GM21390 (cell line): ENCODE data around the gene MPZL1.

Experiments
- ATAC-seq: cut with Tn5 transposase; IDR thresholded peaks from one replicate; pipeline ENCODE4 v1.9.1; 2021; ENCODE audit not compliant: unreplicated experiment

MPZL1 gene

DNA sequence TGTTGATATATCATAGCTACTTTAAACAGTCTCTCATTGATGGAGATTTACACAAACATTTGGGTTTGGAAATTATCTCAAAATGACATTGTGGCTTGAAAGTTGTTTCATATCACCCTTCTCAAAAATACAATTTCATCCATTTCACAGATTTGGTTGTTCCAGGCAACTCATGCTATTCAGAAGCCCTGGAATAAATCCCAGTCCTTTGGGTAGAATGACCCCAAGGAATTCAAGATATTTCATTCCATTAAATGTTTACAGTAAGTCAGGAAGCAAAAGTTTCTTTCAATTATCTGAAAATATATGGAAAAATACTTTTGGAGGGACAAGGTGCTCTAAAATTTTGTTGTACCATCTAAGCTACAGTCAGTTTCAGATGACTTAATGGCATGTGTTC, 27.1 kb downstream of the MPZL1 start:
- ATAC-seq = no peak

DNA sequence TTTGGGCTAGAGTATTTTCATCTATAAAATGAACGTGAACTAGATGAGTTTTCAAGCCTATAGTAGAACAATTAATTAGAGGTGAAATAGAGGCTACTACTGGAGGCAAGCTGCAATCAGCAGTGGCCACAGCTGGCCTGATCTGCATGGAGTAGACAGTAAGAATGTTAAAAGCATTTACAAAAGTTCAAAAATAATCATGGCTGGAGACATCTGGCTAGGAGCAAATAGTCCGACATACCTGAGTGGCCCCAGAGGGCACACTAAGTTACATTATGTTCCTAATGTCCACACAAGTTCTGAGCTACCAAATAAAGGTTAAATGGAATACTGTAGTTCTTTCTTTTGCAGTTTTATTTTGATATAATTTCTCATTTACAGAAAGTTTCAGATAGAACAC, 28.0 kb downstream of the MPZL1 start:
- no peak for ATAC-seq

DNA sequence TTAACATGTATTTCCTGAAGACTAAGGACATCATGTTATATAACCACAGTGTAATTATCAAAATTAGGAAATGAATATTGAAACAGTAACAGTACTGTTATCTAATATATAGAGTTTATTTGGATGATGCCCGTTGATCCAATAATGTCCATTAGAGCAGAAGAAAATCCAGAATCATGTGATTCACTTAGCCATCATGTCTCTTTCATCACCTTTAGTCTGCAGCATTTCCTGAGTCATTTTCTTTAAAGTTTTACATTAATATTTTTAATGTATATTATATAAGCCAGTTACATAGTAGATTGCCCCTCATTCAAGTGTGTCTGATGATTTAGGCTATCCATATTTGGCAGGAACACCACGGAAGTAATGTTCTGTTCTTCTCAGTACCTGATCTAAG, 28.9 kb downstream of the MPZL1 start:
- no peak for ATAC-seq

DNA sequence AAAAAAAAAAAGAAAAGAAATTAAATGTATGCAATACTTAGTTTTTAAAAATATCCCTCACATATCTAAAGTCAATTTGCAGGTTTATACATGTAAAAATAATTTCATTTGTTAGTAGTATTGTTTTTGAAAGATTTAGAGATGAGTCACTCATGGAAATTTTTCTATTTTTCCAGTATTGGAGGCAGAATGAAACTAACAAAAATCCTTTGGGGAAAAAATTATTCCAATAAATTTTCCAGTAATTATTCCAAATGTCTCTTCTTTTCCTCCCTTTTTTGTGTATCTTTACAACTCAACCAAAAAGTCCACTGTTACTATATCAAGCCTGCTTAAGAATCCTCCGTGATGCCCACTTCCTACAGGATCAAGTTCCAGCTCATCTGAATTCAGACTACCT, 29.9 kb downstream of the MPZL1 start:
- no peak for ATAC-seq

DNA sequence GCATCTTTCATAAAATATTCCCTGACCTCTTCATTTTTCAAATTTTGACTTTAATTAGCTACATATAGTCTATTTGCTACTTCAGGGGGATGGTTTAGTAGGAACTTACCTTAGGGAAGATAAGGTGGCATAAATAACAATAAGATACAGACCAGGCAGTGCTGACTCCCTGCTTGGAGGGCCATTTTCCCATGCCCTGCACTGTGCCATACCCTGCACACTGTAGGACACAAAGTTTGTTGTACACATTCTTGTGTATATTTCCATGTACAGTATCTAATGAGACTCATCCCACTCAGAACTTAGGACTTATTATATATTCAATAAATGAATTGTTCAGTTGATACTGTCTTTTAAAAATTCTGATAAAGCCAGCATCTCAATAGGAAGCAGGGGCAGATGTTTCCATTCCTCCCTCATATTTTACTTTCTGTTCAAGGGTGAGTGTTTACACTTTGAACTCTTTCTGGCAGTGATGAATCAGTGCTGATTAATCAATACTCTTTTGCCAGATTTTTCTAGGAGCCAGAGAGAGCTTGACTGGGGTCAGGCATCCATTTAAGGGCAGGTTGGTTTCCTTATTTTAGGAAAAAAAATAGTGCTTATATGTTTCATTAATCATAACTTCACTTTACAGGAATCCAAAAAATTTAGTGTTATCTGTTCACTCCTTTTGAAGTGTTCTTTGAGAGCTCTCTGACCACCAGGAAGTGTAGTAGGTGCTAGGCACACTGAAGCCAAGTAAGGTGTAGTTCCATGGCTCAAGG, 30.6 kb downstream of the MPZL1 start:
- ATAC-seq = peak; percentile 31

DNA sequence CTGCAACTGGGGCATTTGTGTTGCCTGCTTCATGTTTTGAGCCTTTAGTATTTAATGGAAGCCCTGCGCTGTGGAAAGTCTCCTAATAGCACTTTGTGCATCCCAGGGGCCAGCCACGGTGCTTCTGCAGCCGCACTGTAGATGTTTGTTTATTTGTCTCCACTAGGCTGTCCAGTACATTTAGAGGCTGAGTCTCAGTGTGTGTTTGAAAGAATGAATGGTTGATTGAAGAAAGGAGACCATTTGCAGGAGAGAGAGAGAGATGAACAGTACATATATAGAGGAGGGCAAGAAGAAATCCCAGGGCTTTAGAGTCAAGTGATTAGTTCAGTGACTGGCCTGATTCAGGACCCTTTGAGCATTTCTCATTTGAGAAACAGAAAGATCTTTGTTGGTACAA, 33.9 kb downstream of the MPZL1 start:
- ATAC-seq = no peak

DNA sequence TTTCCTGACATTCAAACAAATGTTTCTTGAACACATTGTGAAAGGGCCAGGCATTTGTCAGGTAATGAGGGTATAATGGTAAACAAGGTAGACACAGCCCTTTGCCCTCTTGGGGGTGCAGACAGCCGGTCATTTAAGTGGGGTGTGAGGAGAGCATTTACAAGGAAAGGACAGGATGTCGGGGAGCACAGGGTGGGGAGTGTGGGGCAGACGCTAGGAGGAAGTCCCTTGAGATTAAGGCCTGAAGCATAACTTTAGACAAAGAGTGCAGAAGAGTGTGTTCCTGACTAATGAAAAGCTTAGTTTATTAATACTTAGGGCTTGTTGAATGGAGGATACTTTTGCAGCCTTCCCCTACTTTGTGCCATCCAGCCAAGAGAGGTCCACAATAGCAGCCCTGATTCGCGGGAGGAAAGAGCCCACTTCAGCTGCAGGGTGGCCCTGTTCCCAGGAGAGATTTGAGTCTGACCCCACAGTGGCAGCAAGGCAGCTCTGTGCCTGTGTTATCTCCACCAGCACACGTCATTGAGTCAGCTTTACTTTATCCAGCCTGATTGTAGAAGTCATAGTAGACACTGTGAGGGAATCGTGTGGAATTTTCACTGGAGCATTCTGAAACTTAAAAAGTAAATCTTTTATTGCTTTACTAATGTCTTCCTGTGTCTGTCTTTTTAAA, 35.1 kb downstream of the MPZL1 start:
- no peak for ATAC-seq

DNA sequence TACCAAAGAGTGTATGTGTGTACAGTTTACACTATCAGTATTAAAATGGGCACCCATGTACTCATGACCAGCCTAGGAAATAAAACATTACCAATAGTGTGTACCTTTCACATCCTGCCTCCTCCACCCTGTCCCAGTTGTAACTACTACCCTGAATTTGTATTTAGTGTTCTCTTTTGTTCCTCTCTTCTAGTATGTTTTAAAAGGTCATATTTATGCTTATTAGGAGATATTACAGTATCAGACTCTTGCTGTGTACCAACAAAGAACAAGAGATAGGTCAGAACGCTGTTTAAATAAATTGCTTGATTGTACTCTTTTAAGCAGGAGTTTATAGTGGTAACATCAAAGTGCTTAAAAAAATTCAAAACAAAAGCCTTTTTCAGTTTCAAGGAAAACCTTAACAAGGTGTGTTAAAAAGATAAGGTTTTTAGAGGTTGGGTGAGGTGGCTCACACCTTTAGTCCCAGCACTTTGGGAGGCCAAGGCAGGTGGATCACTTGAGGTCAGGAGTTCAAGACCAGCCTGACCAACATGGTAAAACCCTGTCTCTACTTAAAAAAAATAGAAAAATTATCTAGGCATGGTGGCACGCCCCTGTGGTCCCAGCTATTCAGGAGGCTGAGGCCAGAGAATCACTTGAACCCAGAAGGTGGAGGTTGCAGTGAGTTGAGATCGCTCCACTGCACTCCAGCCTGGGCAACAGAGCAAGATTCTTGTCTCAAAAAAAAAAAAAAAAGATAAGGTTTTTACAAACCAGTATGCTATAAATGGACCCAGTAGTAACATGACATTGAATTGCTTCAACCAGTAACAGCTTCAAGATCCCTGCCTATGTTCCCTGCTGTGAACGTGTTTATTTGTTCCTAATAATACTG, 35.9 kb downstream of the MPZL1 start:
- ATAC-seq = no peak

DNA sequence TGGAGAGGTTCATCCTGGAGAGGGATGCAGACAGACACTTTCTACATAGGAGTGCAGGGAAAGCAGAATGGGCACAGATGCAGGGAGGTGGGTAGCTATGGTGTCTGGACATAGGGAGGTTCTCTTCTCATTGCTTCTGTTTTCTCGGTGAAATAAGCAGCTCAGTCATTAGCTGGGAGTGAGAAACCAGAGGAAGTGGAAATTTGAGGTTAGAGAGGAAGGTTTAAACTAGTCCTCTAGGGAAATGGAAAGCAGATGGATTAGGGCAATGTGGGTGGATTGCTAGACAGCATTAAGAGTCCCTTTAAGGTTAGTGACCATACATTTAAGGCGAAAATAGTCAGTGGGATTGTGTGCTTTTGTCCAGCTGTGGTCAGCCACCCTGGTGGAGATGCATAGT, 39.6 kb downstream of the MPZL1 start:
- ATAC-seq = no peak

DNA sequence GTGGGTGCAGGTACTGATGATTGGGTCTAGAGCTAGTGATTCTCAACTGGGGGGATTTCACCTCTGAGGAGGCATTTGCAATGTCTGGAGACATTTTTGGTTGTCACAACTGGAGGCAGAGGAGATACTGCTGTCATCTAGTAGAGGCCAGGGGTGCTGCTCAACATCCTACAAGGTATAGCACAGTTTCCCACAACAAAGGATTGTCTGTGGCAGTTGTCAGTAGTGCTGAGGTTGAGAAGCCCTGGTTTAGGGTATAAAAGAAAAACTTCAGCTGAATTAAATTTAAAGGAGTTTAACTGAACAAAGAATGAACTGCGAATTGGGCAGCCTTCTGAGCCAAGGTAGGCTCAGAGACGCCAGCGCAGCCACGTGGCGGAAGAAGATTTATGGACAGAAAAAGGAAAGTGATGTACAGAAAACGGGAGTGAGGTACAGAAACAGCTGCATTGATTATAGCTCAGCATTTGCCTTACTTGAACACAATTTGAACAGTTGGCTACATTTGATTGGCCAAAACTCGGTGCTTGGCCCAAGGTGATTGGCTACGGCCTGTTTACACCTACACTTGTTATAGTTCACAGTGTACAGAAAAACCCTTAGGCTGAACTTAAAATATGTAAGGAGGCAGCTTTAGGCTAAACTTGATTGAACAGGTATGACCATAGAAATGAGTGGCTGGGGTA, 40.4 kb downstream of the MPZL1 start:
- no peak for ATAC-seq

DNA sequence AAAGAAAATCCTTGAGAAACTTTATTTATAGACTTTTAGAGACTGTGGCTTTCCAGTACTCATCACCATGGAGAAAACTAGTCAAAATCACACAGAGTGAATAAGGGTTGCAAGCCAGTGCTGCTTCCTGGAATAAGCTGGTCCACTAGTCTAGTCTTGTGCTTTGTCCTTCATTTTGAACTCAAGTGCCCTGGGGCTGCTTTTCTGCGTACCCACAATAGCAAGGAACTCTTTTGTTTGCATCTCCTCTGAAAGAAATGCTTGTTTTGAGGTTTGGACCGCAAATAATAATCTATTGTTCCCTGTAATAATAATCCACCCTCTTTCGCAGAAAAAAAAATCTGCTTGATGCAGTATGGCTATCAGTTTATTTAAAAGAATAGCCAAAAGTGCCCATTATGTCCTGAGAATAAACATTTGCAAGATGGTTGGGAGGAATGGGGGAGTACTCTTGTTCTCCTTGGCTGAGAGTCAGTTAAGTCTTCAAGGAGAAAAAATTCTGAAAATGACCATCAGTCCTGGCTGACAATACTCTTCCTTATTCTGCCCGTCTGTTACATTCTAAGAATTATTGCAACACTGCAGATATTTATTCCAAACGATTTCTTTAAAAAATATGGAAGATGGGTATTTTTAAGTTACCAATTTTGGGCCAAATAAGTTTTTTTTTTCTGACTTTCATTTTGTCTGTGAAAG, 41.9 kb downstream of the MPZL1 start:
- no peak for ATAC-seq

DNA sequence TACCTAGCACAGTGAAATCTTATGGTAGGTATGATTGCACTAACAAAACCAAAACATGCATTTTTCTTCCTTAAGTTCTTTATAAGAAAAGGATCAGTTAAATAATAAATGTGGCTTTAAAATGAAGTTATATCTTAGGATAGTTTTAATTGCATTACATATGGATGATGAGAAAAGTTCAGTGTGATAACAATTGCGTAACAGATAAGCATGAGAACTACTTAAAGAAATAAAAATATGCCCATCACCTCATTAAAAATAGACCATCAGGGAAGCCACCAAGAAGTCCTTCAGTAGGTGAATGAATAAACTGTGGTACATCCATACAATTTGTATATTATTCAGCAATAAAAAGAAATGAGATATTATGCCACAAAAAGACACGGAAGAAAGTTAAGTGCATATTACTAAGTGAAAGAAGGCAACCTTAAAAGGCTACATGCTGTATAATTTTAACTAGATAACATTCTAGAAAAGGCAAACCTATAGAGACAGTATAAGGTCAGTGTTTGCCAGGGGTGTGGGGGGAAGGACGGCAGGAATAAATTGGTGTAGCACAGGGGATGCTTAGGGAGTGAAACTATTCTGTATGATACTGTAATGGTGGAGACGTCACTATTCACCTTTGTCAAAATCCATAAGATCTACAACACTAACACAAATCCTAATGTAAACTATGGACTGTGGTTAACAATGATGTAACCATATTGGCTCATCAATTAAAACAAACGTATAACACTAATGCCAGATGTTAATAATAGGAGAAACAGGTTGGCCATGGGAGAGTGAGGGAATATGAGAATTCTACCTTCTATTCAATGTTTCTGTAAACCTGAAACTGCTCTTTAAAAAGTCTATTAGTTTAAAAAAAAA, 42.9 kb downstream of the MPZL1 start:
- no peak for ATAC-seq

DNA sequence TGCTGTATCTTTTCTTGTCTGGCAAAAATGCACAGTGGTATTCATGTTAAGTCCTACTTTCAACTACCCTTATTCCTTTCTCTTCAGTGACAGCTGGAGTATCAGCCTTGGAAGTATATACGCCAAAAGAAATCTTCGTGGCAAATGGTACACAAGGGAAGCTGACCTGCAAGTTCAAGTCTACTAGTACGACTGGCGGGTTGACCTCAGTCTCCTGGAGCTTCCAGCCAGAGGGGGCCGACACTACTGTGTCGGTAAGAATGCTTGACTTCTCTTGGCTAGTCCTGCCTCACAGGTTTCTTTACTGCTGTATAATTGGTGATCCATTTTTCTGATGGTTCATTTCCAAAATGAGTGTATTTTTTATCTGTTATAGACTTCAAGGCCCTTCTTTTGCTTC, 43.7 kb downstream of the MPZL1 start:
- no peak for ATAC-seq

DNA sequence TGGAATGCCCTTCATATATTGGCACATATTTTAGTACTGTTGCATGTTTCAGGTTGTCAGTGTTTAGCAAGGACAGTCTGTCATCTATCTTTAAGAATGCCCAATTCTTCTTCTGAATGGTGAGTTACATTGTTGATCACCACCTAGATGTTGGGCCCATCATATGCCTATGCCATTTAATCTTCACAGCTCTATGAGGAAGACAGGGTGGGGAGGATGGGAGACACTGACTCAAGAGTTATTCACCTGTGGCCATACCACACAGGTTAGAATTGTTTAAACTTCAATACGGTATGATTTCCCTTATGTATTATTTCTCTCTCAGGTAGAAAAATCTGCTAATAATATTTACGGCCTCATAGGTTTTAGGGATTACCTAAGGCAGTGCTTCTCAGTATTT, 44.8 kb downstream of the MPZL1 start:
- no peak for ATAC-seq

DNA sequence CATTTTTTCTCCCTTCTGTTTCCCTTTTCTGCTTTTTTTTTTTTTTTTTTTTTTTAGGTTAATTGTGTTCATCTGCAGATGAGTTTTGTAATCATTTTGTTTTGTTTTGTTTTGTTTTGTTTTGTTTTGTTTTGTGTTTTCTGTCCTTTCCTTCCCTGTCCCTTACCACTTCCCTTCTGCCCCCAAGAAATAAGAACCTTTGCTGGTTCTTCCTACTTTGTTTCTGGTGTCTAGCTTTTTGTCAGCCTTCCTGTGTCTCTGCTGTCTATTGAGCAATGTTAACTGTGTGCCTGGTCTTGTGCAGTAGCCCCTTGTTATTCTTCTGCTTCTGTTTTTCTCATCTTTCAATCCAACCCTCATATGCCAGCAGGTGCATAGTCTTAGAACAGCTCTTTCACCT, 46.0 kb downstream of the MPZL1 start:
- ATAC-seq = no peak

DNA sequence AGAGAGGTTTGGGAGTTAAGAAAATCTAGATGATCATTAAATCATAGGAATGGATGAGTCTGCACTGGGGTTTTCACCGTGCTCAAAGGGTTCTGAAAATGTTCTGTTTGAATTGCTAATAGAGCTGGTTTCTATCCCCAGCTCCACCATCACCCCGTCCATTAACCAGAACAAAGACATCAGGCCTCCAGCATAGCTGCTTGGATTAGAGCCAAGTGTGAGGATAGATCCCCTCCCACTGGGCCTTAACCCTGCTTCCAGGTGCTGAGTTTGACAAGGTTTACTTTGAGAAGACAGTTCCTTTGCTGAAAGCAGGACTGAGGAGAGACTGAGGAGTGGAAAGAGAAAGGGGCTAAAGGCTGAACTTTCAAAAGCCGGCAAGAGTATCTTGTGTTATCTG, 48.3 kb downstream of the MPZL1 start:
- ATAC-seq = no peak

DNA sequence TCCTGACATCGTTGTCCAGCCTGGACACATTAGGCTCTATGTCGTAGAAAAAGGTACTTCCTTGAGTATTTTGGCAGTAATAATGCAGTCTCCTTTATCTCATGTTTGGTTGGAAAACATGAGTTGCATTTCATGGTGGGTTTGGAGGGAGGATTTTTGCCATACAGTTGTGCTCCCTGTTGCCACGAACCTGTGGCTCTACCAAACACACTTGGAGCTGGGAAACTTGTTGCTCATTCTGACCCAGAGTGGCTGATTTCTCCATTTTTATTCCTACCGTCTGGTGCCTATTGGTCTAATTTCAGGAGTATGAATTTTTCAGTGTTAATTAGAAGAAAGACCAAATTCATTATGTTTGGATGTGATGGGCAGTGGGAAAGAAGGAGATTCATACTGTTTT, 50.7 kb downstream of the MPZL1 start:
- no peak for ATAC-seq

DNA sequence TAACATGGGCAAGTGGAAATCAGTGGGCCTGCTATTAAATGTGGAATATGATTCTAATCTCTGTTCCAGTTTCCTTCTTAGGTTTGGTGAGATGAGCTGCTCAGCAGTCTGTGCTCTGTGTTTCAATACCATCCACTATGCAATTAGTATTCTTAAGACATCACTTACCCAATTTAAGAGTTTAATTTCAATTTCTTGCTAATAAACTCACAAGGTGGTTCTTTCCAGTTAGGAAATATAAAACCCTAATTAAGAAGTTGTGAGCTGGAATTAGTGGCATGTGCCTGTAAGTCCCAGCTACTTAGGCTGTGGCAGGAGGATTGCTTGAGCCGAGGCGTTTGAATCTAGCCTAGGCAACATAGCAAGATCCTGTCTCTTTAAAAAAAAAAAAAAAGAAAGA, 51.7 kb downstream of the MPZL1 start:
- no peak for ATAC-seq

DNA sequence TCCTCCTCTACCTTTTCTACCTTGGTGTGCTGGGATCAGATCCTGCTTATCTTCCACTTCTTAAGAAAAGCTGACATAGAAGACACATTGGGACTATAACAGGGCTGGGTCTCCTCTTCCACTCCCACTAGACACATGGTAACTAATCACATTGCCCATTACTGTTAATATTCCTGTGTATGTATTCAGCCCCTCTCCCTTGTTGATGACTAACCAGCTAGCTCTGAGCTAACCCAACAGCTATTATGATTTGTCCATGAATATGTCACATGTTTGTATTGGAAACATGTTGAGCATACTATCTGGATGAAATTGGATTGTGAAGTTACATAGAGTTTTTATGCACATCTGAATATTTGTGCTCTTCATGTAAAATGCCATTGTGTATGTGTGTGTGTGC, 52.9 kb downstream of the MPZL1 start:
- no peak for ATAC-seq

DNA sequence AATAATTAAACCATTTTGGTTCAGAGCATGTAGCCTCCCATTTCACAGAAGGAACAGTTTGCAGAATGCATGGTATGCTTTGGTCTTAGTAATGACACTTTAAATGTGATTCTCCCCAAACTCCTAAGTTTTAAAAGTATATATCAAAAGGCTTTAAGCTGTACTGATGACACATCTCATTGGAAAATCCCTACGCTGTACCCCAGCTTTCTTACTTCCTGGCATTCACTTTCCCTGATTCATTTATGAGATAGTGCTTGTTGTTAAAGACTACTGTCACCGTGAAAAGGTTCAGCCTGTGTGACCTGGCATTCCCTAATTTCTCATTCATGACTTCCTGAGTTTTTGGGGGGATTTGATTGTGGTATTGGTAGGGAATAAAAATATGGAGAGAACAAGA, 53.4 kb downstream of the MPZL1 start:
- no peak for ATAC-seq
